Ovary (tissue), 3 donors: ENCODE data around the gene RNF166.

Experiments
- EP300 ChIP-seq: sonication (generic); formaldehyde crosslinking; IDR thresholded peaks from one replicate; pipeline ENCODE4 v1.6.1; 2017; ENCODE audit warnings: antibody characterized with exemption
- POLR2A ChIP-seq: fragments of 450-650 bp; IDR thresholded peaks from one replicate; pipeline ENCODE4 v1.6.1; 2017; ENCODE audit warnings: antibody characterized with exemption, mild to moderate bottlenecking, moderate library complexity
- TF ChIP-seq, protein P1 (sequence below), 3 donors: fragments of 450-650 bp in 2 of 3; fragments of 200-600 bp in 1 of 3; IDR thresholded peaks; one replicate each; pipeline versions ENCODE4 v1.5.1 to v1.8.0; 2016 to 2022; ENCODE audit warnings: antibody characterized with exemption in 3 of 3, mild to moderate bottlenecking in 1 of 3
- donor health status: DM: no; HTN: no; CAD: no.

DNA sequence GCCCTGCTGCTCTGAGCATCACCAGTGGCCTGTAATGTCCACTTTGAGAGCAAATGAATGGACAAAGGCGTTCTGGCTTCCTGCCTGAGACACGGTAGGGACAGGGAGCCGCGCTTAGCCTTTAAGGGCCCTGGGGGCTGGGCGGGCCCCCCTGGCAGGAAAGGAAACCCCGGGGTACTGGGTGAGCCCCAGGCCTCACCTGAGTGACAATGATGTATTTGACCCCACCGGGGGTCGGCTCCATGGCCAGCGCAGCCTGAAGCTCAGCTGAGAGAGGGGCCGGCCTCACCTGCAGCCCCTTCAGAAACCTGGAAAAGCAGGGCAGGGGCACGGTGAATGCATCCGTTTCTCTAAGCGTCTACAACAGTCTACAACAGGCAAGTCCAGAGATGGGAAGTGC is 53.1 kb downstream of the RNF166 start:
- TF ChIP-seq, protein P1, sequence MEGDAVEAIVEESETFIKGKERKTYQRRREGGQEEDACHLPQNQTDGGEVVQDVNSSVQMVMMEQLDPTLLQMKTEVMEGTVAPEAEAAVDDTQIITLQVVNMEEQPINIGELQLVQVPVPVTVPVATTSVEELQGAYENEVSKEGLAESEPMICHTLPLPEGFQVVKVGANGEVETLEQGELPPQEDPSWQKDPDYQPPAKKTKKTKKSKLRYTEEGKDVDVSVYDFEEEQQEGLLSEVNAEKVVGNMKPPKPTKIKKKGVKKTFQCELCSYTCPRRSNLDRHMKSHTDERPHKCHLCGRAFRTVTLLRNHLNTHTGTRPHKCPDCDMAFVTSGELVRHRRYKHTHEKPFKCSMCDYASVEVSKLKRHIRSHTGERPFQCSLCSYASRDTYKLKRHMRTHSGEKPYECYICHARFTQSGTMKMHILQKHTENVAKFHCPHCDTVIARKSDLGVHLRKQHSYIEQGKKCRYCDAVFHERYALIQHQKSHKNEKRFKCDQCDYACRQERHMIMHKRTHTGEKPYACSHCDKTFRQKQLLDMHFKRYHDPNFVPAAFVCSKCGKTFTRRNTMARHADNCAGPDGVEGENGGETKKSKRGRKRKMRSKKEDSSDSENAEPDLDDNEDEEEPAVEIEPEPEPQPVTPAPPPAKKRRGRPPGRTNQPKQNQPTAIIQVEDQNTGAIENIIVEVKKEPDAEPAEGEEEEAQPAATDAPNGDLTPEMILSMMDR (IDR thresholded peaks at IDR 0.05): no peak
- TF ChIP-seq EP300 (no peak), POLR2A (no peak)
